Endometrial microvascular endothelial cells (primary cell): ENCODE measurements around the gene ZDHHC8. TPM values are rescaled to one million over a fixed set of nuclear protein-coding genes. Genes with fewer than 3 reads are reported as not detected.

ENCODE experiments used
- in situ Hi-C: cut with HindIII; loops from 2 replicates; pipeline ENCODE4 v1.10.0; 2017; ENCODE audit warnings: low sequenced_read_pairs, low pct_unique_long_range_greater_than_20kb; ENCODE audit errors: inconsistent ontology term
- total RNA-seq: library from RNA; depleted of rRNA; stranded (reverse); fragments of >200 nt; gene quantifications from one replicate; pipeline ENCODE4 v1.2.3, GENCODE V29; 2015; ENCODE audit errors: inconsistent ontology term

Gene ZDHHC8
- total RNA-seq, 1 donor from 2014 or later: 35.2 TPM

GRCh38 chr22:20192972-20193760 lies 61.6 kb downstream of the ZDHHC8 start:
- in situ Hi-C loops: no loop called here

- in situ Hi-C loops: no loop called here
Measured at GRCh38 chr22:20193761-20194494, 62.3 kb downstream of the ZDHHC8 start.

- in situ Hi-C loops: no loop called here
Measured at GRCh38 chr22:20194681-20195593, 63.3 kb downstream of the ZDHHC8 start.

GRCh38 chr22:20196094-20196842 lies 64.7 kb downstream of the ZDHHC8 start:
- in situ Hi-C loops: no loop called here

Other genes with a start within 250 kb of the ZDHHC8 start
- 332 TPM for gene COMT, start 190.0 kb upstream of the ZDHHC8 start, total RNA-seq
- 61.6 TPM for gene TXNRD2, start 190.0 kb upstream of the ZDHHC8 start, total RNA-seq
- gene ARVCF, start 115.0 kb upstream of the ZDHHC8 start, total RNA-seq: 60.4 TPM
- gene TANGO2, start 110.7 kb upstream of the ZDHHC8 start, total RNA-seq: 48.9 TPM
- 28.9 TPM for gene DGCR8, start 51.6 kb upstream of the ZDHHC8 start, total RNA-seq
- 436 TPM for gene RANBP1, start 15.7 kb upstream of the ZDHHC8 start, total RNA-seq
- gene TRMT2A, start 14.6 kb upstream of the ZDHHC8 start, total RNA-seq: 74.0 TPM
- gene CCDC188, start 19.3 kb downstream of the ZDHHC8 start, total RNA-seq: 2.6 TPM
- not detected for gene RTN4R, start 136.5 kb downstream of the ZDHHC8 start, total RNA-seq
- 78.5 TPM for gene DGCR6L, start 188.3 kb downstream of the ZDHHC8 start, total RNA-seq